Upper lobe of left lung (tissue), 6 donors: Measurements from ENCODE around the gene MCM3AP. TPM values are rescaled to one million over a fixed set of nuclear protein-coding genes. Genes with fewer than 3 reads are reported as not detected.

Experiments used
- ATAC-seq, 2 donors: fragments of 200-7000 bp; cut with Tn5 transposase; one replicate each; pipeline ENCODE4 v1.9.1; 2022; ENCODE audit warnings: mild to moderate bottlenecking in 2 of 2, moderate library complexity in 2 of 2; ENCODE audit not compliant: low FRiP score in 2 of 2
- DNase-seq, 2 donors: peaks; one replicate each; pipeline ENCODE4 v3.0.0-alpha.2; 2019 to 2020
- H3K27ac ChIP-seq, 4 donors: fragments of 200-600 bp; sonication (generic); one replicate each; pipeline ENCODE4 v1.5.1; 2016 to 2019
- H3K27me3 ChIP-seq, 4 donors: fragments of 200-600 bp; sonication (generic); one replicate each; pipeline ENCODE4 v1.5.1; 2017 to 2019
- H3K36me3 ChIP-seq, 4 donors: fragments of 200-600 bp; sonication (generic); one replicate each; pipeline ENCODE4 v1.5.1; 2016 to 2019
- H3K4me1 ChIP-seq, 4 donors: fragments of 200-600 bp; sonication (generic); one replicate each; pipeline ENCODE4 v1.5.1; 2018 to 2019
- H3K4me3 ChIP-seq, 4 donors: fragments of 200-600 bp; sonication (generic); one replicate each; pipeline ENCODE4 v1.5.1; 2017 to 2019; ENCODE audit warnings: mild to moderate bottlenecking in 2 of 4, moderate library complexity in 1 of 4
- H3K9me3 ChIP-seq, 4 donors: fragments of 200-600 bp; sonication (generic); one replicate each; pipeline ENCODE4 v1.5.1; 2018 to 2019
- EP300 ChIP-seq, 4 donors: sonication (generic); formaldehyde crosslinking; IDR thresholded peaks; one replicate each; pipeline ENCODE4 v1.5.1; 2017; ENCODE audit warnings: antibody characterized with exemption in 4 of 4, control low read depth in 2 of 4
- POLR2A ChIP-seq, 4 donors: fragments of 450-650 bp; IDR thresholded peaks; one replicate each; pipeline ENCODE4 v1.5.1; 2016 to 2017; ENCODE audit warnings: antibody characterized with exemption in 4 of 4, mild to moderate bottlenecking in 2 of 4
- POLR2AphosphoS5 ChIP-seq, 2 donors: sonication (generic); formaldehyde crosslinking; IDR thresholded peaks; one replicate each; pipeline ENCODE4 v1.5.1; 2017; ENCODE audit warnings: antibody characterized with exemption in 2 of 2
- WGBS, 2 donors: methylation state at CpG; one replicate each; pipeline ENCODE4 v1.1.5; 2017 to 2018; 5-methylcytosine and 5-hydroxymethylcytosine counted together
- total RNA-seq, 6 donors: library from RNA; depleted of rRNA in 4 of 6; stranded (reverse); fragments of >200 nt in 4 of 6; gene quantifications; one replicate each; pipeline versions ENCODE4 v1.1.0 to v1.2.1, GENCODE V29; 2016 to 2021
- TF ChIP-seq, protein P1 (sequence below), 6 experiments: fragments of 450-650 bp in 4 of 6; fragments of 200-600 bp in 2 of 6; sonication (generic) in 2 of 6; IDR thresholded peaks; one replicate each; pipeline ENCODE4 v1.5.1; 2016 to 2019; ENCODE audit warnings: antibody characterized with exemption in 6 of 6
- donor health status: DM: no; HTN: no; CAD: no; lungs with moderate emphysema.
- donor health status: DM: no; HTN: yes; CAD: no; lungs with severe emphysema.

The MCM3AP gene
- total RNA-seq, 6 donors from 2014 or later: 93.3 to 226 (median 98.4) TPM

DNA sequence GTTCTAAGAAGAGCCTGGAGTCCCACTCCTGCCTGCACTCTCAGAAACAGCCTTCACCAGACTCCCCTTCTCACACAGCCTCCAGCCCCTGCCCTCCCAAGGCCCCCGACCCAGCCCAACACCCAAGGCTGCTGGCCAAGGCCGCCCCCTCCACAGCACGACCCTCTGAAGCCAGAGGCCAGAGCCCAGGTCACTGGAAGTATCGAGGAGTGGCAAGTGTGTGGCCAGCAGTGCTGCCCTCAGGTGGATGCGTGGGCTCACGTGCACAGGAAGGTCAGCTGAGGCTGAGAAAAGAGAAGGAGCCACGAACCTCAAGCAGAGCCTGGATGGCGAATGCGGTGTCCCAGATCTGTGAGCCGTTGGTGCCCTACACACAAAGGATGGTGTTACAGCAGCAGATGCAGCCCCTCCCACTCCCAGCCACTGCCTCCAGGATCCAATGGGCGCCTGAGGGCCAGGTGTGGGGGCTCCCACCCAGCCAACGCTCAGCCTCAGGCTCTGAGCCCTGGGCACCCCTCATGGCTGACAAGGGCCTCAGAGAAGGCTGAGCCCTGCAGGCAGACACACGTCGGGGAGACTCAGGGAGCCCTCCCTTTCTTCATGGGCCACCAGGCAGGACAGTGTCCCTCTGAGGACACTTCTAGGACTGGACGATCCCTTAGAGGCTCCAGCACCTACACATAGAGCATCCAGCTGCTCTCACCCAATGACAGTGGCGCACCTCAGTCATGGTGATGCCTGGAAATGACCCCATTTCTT lies 74.9 kb downstream of the MCM3AP start:
- TF ChIP-seq POLR2AphosphoS5 (IDR thresholded peaks at IDR 0.05) (no peak), POLR2A (IDR thresholded peaks at IDR 0.05) (no peak), EP300 (IDR thresholded peaks at IDR 0.05) (no peak)
- TF ChIP-seq, protein P1, sequence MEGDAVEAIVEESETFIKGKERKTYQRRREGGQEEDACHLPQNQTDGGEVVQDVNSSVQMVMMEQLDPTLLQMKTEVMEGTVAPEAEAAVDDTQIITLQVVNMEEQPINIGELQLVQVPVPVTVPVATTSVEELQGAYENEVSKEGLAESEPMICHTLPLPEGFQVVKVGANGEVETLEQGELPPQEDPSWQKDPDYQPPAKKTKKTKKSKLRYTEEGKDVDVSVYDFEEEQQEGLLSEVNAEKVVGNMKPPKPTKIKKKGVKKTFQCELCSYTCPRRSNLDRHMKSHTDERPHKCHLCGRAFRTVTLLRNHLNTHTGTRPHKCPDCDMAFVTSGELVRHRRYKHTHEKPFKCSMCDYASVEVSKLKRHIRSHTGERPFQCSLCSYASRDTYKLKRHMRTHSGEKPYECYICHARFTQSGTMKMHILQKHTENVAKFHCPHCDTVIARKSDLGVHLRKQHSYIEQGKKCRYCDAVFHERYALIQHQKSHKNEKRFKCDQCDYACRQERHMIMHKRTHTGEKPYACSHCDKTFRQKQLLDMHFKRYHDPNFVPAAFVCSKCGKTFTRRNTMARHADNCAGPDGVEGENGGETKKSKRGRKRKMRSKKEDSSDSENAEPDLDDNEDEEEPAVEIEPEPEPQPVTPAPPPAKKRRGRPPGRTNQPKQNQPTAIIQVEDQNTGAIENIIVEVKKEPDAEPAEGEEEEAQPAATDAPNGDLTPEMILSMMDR (IDR thresholded peaks at IDR 0.05): no peak
- H3K36me3 ChIP-seq: peaks cover 35 to 99% (median 84%) of the 10 kb centered on the region in 4 donors

DNA sequence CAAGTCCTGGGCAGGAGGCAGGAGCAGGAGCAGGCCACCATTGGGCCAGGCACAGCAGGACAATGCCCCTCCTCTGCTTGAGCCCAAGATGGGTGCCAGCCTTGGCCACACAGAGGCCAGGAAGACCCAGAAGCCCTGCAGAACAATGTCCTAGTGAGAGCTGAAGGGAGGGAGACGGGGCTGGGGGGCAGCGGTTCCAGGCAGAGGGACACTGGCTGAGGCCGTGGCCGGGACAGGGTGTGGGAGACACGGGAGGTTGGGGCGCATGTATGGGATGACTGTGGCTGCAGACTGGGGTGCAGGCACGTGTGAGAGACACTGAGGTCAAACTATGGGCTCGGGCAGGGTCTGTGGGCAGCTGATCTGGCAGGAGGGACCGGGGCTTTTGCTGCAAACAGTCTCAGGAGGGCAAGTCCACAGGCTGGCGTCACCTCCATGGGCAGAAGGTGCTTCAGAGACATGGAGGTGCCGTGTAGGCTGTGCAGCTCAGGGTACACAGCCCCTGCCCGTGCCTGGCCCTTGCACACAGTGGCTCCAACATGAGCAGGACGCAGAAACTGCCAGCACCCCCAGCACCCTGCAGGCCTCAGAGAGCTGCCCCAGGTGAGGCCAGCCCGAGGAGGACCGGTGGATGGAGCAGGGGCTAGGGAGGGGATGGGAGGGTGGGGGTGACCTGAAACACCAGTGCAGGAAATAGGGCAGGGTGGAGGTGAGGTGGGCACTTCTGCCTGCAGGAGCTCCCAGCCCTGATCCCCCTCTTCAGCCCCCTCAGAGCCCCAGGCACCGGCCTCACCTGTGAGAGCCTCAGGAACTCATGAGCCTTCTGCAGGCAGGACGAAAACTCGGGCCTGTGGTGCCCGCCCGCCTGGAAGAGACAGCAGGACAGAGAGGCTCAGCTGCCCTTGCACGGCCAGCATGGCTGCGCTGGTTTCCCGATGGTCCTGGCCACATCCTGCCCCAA lies 76.4 kb downstream of the MCM3AP start:
- H3K4me1 ChIP-seq: no peaks in the 10 kb centered on the region
- TF ChIP-seq, protein P1 (IDR thresholded peaks at IDR 0.05): no peak
- TF ChIP-seq EP300 (IDR thresholded peaks at IDR 0.05) (no peak), POLR2A (IDR thresholded peaks at IDR 0.05) (no peak), POLR2AphosphoS5 (IDR thresholded peaks at IDR 0.05) (no peak)
- 94 to 96% methylated on average over 19 to 21 of the region's 23 CpGs for WGBS, 2 donors
- no peaks in the 10 kb centered on the region for H3K27me3 ChIP-seq
- ATAC-seq (no peak), DNase-seq (peak in 1 of 2 donors; percentile 75)
- H3K27ac ChIP-seq: no peak overlapping the region
- peaks cover 44 to 97% (median 82%) of the 10 kb centered on the region in 4 donors for H3K36me3 ChIP-seq
- no peak overlapping the region for H3K4me3 ChIP-seq
- no peaks in the 10 kb centered on the region for H3K9me3 ChIP-seq

More for the DNA sequence above, 74.9 kb downstream of the MCM3AP start:
- no peaks in the 10 kb centered on the region for H3K9me3 ChIP-seq
- ATAC-seq (no peak), DNase-seq (peak in 1 of 2 donors; percentile 50)
- H3K4me1 ChIP-seq: no peaks in the 10 kb centered on the region
- no peak overlapping the region for H3K27ac ChIP-seq
- 91 to 95% methylated on average over 9 to 16 of the region's 16 CpGs for WGBS, 2 donors
- H3K27me3 ChIP-seq: no peaks in the 10 kb centered on the region
- no peak overlapping the region for H3K4me3 ChIP-seq

DNA sequence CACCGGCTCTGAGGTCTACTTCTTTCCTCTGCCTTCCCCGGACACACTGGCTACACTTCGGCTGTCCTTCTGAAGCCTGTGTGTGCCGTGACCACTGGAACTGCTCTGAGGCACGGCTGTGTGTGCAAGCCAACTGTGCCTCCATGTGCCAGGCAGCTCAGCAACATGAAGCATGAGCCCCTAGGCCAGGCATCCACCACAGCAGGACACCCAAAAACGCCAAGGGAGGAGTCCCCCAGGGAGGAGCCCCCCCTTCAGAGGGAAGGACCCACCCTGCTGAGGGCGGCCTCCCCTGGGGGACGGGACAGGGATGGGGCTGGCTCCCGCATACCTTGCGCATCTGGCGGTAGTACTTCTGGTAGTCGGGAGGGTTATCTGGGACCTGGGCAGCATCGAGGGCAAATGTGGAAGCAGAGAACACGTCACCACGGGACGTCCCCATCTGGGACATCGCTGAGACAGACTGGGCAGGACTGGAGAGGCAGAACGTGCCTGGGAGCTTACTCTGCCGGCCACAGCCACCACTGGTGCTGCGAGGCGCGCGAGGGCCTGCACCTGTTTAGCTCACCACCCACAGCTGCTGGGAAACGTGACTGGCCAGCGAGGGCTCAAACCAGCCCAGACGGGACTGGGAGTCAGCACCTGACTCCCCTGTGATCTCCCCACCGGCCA lies 77.4 kb downstream of the MCM3AP start:
- peak in 1 of 2 donors; percentile 63 for DNase-seq
- peaks cover 50 to 96% (median 77%) of the 10 kb centered on the region in 4 donors for H3K36me3 ChIP-seq
- H3K9me3 ChIP-seq: no peaks in the 10 kb centered on the region

More for the DNA sequence above, 77.4 kb downstream of the MCM3AP start:
- H3K27ac ChIP-seq: no peak overlapping the region
- no peaks in the 10 kb centered on the region for H3K27me3 ChIP-seq
- no peak overlapping the region for H3K4me3 ChIP-seq
- WGBS, 2 donors: 93 to 94% methylated on average over 21 to 25 of the region's 27 CpGs
- TF ChIP-seq POLR2AphosphoS5 (IDR thresholded peaks at IDR 0.05) (no peak), POLR2A (IDR thresholded peaks at IDR 0.05) (no peak), EP300 (IDR thresholded peaks at IDR 0.05) (no peak)
- TF ChIP-seq, protein P1 (IDR thresholded peaks at IDR 0.05): no peak
- peaks cover 0 to 3% (median 0%) of the 10 kb centered on the region in 4 donors for H3K4me1 ChIP-seq
- no peak for ATAC-seq
